Fibroblast of pulmonary artery (primary cell): ENCODE data around the gene OPRL1.
A peak's percentile ranks its signal among the peaks of the same experiment; 100 is the strongest.

Source experiments
- DNase-seq: peaks from one replicate; pipeline ENCODE4 v3.0.0-alpha.2; 2010; ENCODE audit warnings: low read depth
- H3K4me3 ChIP-seq: replicated peaks from 2 replicates; pipeline ENCODE4 v1.5.1; 2011; ENCODE audit warnings: low read depth, mild to moderate bottlenecking, control low read depth, low read length, moderate library complexity
- TF ChIP-seq, protein P1 (sequence below): IDR thresholded peaks from 2 replicates; pipeline ENCODE4 v1.5.1; 2011; ENCODE audit warnings: mild to moderate bottlenecking, control low read depth, low read length, inconsistent platforms; ENCODE audit errors: missing control alignments

Gene OPRL1

DNA sequence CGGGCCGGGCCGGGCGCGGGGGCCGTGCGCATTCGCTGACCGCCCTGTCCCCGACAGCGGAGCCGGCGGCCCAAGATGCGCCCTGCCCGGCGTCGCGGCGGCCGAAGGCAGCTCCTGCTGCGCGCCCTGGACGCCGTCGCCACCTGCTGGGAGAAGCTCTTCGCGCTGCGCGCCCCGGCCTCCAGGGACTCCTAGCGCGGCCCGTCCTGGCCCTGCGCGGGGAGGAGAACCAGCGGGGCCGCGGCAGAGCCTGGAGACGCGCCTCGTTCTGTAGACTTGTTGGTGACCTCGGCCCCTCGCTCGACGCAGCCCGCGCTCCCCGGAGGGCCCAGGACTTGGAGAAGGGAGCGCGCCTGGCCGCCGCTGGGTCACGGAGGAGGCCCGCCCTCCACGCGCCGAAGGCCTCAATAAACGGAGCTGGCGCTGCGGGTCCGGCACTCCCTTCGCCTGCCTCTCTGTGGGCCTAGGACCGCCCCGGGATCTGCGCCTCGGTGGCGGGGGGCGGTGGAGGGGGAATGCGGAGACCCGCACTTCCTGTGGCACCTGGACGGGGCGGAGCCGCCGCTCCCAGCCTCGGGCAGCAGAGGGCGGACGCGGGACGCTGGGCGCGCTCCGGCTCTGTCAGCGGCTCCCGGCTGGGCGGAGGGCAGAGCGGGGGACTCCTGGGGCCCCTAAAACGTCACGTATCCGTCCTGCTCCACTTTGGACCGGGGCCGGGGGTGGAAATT, 41.2 kb upstream of the OPRL1 start:
- TF ChIP-seq, protein P1, sequence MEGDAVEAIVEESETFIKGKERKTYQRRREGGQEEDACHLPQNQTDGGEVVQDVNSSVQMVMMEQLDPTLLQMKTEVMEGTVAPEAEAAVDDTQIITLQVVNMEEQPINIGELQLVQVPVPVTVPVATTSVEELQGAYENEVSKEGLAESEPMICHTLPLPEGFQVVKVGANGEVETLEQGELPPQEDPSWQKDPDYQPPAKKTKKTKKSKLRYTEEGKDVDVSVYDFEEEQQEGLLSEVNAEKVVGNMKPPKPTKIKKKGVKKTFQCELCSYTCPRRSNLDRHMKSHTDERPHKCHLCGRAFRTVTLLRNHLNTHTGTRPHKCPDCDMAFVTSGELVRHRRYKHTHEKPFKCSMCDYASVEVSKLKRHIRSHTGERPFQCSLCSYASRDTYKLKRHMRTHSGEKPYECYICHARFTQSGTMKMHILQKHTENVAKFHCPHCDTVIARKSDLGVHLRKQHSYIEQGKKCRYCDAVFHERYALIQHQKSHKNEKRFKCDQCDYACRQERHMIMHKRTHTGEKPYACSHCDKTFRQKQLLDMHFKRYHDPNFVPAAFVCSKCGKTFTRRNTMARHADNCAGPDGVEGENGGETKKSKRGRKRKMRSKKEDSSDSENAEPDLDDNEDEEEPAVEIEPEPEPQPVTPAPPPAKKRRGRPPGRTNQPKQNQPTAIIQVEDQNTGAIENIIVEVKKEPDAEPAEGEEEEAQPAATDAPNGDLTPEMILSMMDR = peak; percentile 38
- peak; percentile 67 for DNase-seq
- peak overlapping the region; percentile 37 for H3K4me3 ChIP-seq

DNA sequence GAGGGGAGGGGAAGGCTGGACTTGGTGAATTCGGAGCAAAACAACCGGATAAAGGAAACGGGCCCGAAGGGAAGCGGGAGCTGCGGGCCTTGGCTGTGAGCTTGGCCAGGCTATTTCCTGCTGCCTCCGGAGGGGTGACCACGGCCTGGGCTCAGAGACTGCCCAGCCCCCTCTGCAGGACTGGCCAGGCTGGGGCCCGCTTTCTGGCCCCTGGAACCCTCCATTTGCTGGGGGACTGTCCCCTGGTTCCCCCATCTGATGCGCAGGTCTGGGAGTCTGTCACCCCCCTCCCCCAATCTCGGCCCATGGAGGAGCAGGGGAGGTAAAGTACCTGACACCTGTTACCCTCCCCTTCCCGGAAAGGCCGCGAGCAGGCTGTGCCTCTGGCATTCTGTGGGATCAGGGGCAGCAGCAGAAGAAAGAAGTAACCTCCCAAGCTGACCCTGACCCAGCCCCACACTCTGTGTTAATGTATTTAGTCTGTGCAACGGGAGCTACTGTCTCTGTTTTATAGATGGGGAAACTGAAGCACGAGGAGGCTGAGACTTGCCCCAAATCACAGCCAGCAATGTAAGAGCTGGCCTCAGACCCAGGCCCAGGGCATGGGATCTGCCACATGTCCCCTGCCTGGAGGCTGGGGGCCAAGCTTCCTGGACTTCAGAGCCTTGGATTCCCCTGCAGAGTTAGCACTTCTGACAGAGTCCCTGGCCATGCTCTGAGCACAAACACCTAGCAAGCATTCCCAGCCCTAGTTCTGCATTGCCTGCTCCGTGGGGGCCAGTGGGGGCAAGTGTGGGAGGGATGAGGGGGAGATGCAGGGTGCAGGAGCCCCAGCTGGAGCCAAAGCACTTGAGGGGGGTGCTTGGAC, 40.4 kb upstream of the OPRL1 start:
- TF ChIP-seq, protein P1 = no peak
- no peak for DNase-seq
- H3K4me3 ChIP-seq = peak overlapping the region; percentile 37

DNA sequence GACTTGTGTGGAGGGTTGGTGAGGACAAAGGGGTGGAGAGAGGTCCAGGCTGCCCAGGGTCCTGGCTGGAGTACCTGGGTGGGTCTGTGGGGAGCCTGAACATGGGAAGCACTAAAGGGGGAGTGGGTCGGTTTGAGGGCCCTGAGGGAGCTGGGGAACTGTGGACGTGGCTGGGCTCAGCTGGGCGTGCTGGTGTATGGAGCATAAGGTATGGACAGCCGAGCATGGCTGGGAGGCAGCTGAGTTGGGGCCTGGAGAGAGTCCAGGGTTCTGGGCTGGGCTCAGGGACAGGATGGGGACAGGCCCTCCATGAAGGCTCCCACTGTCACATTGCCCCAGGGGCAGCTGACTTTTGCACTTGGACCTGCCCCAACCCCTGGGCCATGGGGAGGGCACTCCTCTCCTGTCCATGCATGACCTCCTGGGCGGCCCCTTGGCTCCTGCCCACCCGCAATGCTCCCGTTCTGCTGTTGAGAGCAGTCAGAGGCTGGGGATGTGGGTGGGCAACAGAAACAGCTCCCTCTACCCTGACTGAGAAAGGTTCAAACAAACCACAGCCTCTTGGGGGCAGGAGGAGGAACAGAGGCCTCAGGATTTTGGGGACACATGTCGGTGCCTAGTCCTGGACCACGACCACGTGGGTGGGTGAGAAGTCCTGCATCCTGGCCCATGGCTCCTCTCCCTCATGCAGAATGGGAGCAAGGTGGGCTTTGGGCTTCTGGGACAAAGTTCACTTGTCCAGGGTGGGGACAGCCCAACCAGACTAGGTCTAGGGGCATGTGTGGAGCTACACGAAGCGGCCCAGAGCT, 39.4 kb upstream of the OPRL1 start:
- no peak for DNase-seq
- H3K4me3 ChIP-seq = no peak overlapping the region
- TF ChIP-seq, protein P1 = no peak

DNA sequence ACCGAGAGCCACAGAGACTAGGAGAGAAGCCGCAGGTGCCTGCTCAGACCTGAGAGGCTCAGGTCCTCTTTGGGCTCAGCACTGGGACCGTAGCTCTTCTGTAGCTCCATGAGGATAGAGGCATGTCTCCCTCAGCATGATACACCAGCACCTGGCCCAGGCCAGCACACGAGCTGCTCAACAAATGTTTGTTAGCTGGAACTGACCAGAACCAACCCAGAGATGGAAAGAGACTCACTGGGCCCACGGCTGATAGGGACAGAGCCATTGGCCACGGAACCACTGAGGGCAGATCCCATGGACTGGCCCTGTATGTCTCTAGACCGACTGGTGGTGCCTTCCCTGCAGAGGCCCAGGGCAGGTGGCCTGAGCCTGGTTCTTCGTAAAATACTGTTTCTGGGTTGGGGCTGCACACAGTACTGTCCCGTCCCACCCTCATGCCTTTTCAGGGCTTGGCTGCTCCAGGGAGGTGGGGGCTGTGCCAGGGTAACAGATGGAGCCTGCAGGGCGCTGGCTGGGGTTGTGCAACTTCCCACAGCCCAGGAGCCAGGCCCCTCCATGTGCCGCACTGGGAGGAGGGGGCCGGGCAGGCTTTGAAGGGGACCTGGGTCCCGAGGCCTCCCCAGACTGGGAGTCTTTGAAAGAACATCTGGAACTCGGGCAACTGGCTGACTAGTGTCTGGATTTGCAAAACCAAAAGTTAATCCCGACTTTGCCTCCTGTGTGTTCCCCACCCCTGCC, 38.7 kb upstream of the OPRL1 start:
- no peak for DNase-seq
- TF ChIP-seq, protein P1 = no peak
- no peak overlapping the region for H3K4me3 ChIP-seq

DNA sequence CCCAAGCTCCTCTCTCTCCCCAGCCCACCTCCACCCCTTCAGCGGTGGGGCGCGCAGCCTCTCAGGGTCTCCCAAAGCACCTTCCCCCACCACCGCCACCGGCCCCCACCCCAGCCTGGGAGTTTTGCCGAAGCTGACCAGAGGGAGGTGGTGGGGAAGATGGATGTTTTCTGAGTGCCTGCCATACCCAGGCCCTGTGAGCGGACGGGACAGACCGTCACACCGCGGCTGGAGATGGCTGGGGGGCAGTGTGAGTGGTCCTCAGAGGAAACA, 38.2 kb upstream of the OPRL1 start:
- no peak overlapping the region for H3K4me3 ChIP-seq
- no peak for DNase-seq
- TF ChIP-seq, protein P1 = no peak

DNA sequence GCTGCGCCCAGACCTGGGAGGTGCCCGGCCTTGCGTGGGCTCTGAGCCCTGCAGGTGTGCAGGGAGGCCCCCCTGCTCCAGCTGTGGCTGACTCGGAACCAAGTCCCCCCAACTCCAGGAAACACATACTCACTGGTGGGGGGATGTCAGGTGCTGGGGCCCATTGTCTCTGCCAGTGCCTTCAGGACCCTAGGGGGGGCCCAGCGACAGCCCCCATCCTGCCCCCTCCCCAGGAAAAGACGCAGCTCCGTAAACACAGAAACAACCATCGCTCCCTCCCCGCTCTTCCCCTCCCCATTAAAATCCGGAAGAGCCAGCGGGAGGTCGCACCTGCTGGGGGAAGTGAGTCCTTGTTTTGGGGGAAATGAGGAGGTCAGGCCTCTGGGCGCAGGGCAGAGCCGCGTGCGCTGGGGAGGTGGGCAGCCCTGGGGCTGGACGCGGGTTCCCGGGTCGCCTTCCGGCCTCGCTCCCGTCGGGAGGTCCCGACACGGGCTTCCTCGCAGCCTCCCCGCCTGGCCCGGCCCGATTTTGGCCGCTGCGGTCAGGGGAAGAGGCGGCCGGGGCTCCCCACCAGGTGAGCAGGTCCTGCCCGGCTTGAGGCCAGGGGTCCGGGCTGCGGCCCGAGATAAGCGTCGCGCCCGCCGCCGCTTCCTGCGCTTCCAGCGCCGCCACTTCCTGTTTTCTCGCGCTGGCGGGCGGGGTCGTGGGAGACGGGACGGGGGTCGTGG, 37.7 kb upstream of the OPRL1 start:
- DNase-seq = no peak
- TF ChIP-seq, protein P1 = no peak
- peak overlapping the region; percentile 30 for H3K4me3 ChIP-seq
